Keratinocyte (primary cell): Measurements from ENCODE around the gene ECI1.

ENCODE experiments used
- EZH2 ChIP-seq: IDR thresholded peaks from one replicate; pipeline ENCODE4 v1.6.1; 2012; ENCODE audit warnings: inconsistent platforms, mild to moderate bottlenecking, low read length, moderate library complexity
- TF ChIP-seq, protein P1 (sequence below), 3 experiments: IDR thresholded peaks in 1 of 3; conservative IDR thresholded peaks in 1 of 3; optimal IDR thresholded peaks in 1 of 3; 2 replicates in 2 of 3; 3 replicates in 1 of 3; pipeline versions ENCODE3 to v1.5.1; 2011; ENCODE audit warnings: low read length in 3 of 3, mild to moderate bottlenecking in 3 of 3, moderate library complexity in 2 of 3, control low read depth in 1 of 3, inconsistent platforms in 1 of 3; ENCODE audit not compliant: insufficient read depth in 2 of 3; ENCODE audit errors: extremely low read depth in 1 of 3

DNA sequence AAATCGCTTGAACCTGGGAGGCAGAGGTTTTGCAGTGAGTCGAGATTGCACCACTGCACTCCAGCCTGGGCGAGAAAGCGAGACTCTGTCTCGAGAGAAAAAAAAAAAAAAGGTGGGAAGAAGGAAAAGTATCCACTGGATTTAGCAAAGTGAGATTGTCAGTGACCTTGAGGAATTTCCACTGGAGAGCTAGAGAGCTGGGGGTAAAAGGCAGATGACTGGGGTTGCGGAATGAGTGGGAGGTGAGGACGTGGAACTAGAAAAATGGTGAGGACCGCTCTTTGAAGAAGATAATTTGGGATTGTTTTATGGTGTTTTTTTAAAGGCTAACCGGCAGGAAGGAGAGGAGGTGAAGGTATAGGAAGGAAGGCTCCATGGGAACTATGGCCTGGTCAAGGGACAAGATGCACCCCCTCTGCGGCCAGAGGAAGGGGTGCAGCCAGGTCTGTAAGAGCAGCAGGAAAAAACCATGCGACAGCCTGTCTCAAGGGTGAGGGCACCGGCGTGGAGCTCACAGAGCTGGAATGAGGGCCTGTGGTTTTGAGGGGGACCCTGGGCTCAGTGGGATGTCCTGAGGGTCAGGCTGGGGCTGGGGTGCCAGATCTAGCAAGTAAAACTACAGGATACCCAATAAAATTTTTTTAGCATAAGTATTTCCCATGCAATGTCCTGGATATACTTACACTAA, 46.8 kb downstream of the ECI1 start:
- TF ChIP-seq EZH2, result no peak
- TF ChIP-seq, protein P1, sequence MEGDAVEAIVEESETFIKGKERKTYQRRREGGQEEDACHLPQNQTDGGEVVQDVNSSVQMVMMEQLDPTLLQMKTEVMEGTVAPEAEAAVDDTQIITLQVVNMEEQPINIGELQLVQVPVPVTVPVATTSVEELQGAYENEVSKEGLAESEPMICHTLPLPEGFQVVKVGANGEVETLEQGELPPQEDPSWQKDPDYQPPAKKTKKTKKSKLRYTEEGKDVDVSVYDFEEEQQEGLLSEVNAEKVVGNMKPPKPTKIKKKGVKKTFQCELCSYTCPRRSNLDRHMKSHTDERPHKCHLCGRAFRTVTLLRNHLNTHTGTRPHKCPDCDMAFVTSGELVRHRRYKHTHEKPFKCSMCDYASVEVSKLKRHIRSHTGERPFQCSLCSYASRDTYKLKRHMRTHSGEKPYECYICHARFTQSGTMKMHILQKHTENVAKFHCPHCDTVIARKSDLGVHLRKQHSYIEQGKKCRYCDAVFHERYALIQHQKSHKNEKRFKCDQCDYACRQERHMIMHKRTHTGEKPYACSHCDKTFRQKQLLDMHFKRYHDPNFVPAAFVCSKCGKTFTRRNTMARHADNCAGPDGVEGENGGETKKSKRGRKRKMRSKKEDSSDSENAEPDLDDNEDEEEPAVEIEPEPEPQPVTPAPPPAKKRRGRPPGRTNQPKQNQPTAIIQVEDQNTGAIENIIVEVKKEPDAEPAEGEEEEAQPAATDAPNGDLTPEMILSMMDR (optimal IDR thresholded peaks at IDR 0.05 in 1 of 3, IDR thresholded peaks at IDR 0.05 in 1 of 3, conservative IDR thresholded peaks at IDR 0.05 in 1 of 3; ENCODE audit: extremely low read depth in 1 of 3, insufficient read depth in 2 of 3, low read length in 3 of 3), result no peak
